GM21423 (cell line): ENCODE data around the gene GUCY1A1.
A peak's percentile ranks its signal among the peaks of the same experiment; 100 is the strongest.

Experiments used
- ATAC-seq: cut with Tn5 transposase; IDR thresholded peaks from one replicate; pipeline ENCODE4 v1.9.1; 2021; ENCODE audit warnings: mild to moderate bottlenecking, moderate library complexity; ENCODE audit not compliant: unreplicated experiment

The GUCY1A1 gene

GRCh38 chr4:155734065-155734464, 67.4 kb downstream of the GUCY1A1 start:
- ATAC-seq: no peak

GRCh38 chr4:155734951-155735350, 68.3 kb downstream of the GUCY1A1 start:
- ATAC-seq: no peak

GRCh38 chr4:155735496-155735895, 68.8 kb downstream of the GUCY1A1 start:
- no peak for ATAC-seq

GRCh38 chr4:155738548-155738947, 71.9 kb downstream of the GUCY1A1 start:
- ATAC-seq: no peak

GRCh38 chr4:155741546-155741945, 74.9 kb downstream of the GUCY1A1 start:
- ATAC-seq: no peak

DNA sequence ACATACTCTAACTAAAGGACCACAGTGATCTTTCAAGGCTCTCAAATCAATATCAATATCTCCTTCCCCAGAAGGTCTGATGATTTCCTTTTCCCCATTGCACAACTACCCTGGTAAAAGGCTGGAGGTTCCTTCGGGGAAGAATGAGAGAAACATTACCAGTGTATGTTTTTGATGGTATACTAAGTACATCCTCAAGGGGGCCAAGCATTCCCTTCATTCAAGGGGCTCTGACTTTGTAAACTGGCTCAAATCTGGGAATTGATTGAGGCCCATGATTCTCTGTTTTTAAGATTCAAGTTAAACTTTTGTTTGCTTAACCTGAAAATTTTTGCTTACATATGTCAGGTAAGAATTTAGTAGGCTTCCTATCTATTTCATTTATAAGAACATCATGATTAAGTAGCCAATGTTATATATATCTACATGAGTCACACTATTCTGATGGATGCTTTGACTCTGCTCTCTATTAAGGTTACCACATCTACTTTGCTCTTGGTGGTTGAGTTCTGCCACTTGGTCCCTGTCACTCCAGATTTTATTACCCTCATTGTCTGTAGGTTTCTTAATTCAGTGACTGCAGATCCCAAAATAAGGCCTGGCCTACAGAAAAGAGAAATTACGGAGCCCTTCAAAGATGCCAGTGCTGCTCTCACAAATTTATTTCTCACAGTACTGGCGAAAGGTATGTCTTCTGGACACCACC, 75.8 kb downstream of the GUCY1A1 start:
- ATAC-seq: no peak

GRCh38 chr4:155745984-155746383, 79.3 kb downstream of the GUCY1A1 start:
- no peak for ATAC-seq

- no peak for ATAC-seq
Observed at GRCh38 chr4:155748039-155748438, 81.4 kb downstream of the GUCY1A1 start.

GRCh38 chr4:155749041-155749440, 82.4 kb downstream of the GUCY1A1 start:
- no peak for ATAC-seq

GRCh38 chr4:155751569-155751968, 84.9 kb downstream of the GUCY1A1 start:
- ATAC-seq: no peak

DNA sequence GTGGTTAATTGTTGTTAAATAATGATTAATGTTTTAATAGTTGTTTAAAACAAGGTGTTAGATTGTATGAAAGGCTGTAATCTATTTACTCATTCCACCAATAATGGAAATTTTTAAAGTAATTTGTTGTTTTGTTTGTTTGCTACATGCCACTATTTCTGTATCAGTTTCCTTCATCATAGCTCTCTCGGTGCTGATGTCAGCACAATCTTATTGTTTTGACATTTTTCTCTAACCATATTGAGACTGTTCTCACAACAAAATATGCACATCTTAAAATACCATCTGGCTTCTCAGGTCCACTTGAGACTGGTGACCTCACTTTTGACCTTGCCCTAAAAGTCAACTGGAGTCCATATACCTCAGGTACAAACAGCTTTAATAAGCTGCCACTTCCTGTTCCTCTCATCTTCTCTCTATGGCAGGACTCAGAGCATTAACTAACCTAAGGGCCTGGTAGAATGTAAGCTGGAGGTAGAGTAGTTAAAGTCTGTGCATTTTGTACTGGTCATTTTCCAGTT, 91.2 kb downstream of the GUCY1A1 start:
- ATAC-seq: no peak

- ATAC-seq: peak; percentile 95
Observed at GRCh38 chr4:155758481-155759371, 92.1 kb downstream of the GUCY1A1 start, which contains the start of gene GUCY1B1. Gene GUCY1B1 (plus strand): TSS chr4:155759021. CDS start chr4:155759141, 120 bp downstream.

- peak; percentile 31 for ATAC-seq
Observed at GRCh38 chr4:155759372-155760252, 93.0 kb downstream of the GUCY1A1 start.

GRCh38 chr4:155761047-155761446, 94.4 kb downstream of the GUCY1A1 start:
- no peak for ATAC-seq

- no peak for ATAC-seq
Observed at GRCh38 chr4:155761916-155762315, 95.3 kb downstream of the GUCY1A1 start.

DNA sequence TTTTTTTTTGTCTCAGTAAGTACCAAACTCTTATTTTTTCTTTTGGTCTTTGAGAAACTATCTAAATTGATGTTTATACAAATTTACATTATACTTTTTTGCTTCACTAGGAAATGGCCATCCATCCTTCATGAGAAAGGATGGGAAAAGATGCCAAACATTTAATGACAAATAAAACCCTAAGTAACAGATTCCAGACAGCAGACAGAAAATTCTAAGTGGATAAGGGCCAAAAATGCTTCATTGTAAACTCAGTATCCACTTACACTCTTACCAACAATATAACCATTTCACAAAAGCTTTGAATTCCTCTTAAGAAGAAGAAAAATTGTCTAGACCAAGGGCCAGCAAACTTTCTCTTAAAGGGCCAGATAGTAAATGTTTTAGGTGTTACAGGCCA, 95.7 kb downstream of the GUCY1A1 start:
- no peak for ATAC-seq

GRCh38 chr4:155763551-155763950, 96.9 kb downstream of the GUCY1A1 start:
- no peak for ATAC-seq

- no peak for ATAC-seq
Observed at GRCh38 chr4:155765149-155765548, 98.5 kb downstream of the GUCY1A1 start.

DNA sequence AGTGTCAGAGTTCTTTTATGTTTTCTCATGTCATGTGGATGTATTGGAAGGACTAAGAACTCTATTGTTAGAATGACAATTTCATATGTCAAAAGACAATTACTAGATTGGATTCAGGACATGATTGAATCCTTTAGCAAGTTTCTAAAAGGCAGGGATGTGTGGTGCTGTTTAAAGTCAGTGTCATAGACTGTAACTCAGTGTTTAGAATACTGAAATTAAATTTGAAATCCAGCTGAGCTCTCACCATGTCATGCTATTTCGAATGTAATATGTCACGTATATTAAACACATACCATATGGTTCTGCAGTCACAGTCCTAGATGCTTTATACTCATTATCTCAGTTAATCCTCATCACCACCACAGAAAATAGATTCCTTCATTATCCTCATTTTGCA, 100.0 kb downstream of the GUCY1A1 start:
- ATAC-seq: no peak

- no peak for ATAC-seq
Observed at GRCh38 chr4:155768370-155768769, 101.7 kb downstream of the GUCY1A1 start.

- peak; percentile 87 for ATAC-seq
Observed at GRCh38 chr4:155769090-155769489, 102.4 kb downstream of the GUCY1A1 start.
